Right cardiac atrium (tissue), 5 donors: ENCODE results near the gene NIT2. TPM values are rescaled to one million over a fixed set of nuclear protein-coding genes. Genes with fewer than 3 reads are reported as not detected.
A peak's percentile ranks its signal among the peaks of the same experiment; 100 is the strongest.

Experiments used
- ATAC-seq, 2 donors: fragments of 200-7000 bp; cut with Tn5 transposase; one replicate each; pipeline versions ENCODE4 v1.8.0 to v1.9.1; 2020; ENCODE audit warnings: moderate library complexity in 2 of 2, mild to moderate bottlenecking in 1 of 2
- DNase-seq, 3 donors: peaks; one replicate each; pipeline ENCODE4 v3.0.0-alpha.2; 2020
- H3K27ac ChIP-seq: one replicate; pipeline ENCODE4 v1.5.1; 2013; ENCODE audit warnings: mild to moderate bottlenecking, low read length, control low read depth, moderate library complexity
- H3K27me3 ChIP-seq: one replicate; pipeline ENCODE4 v1.6.1; 2013; ENCODE audit not compliant: control insufficient read depth, insufficient read depth
- H3K4me1 ChIP-seq: one replicate; pipeline ENCODE4 v1.6.1; 2013; ENCODE audit warnings: low read length; ENCODE audit not compliant: control insufficient read depth, insufficient read depth
- H3K4me3 ChIP-seq: one replicate; pipeline ENCODE4 v1.5.1; 2013; ENCODE audit warnings: low read length, control low read depth
- H3K9me3 ChIP-seq: one replicate; pipeline ENCODE4 v1.6.1; 2013; ENCODE audit warnings: low read length; ENCODE audit not compliant: control insufficient read depth
- WGBS: extraction: QIAGEN DNeasy Blood & Tissue Kit; methylation state at CpG from one replicate; pipeline ENCODE4 v1.1.7; 2013; 5-methylcytosine and 5-hydroxymethylcytosine counted together
- intact Hi-C, 4 donors: fragments of 100-400 bp; cut with DNase I; formaldehyde crosslinking; loops; one replicate each; pipeline versions ENCODE4 v1.11.0 to v1.14.0; 2022 to 2023
- polyA plus RNA-seq: library from polyadenylated mRNA; stranded (reverse); fragments of 200-250 nt; gene quantifications from one replicate; pipeline ENCODE4 v1.2.3, GENCODE V29; 2013
- total RNA-seq, 4 donors: library from RNA; stranded (reverse); fragmentation: NEBNext Ultra II Directional; extraction: Animal tissue kit (Norgen Biotek cat#: 25700); gene quantifications; one replicate each; pipeline ENCODE4 v1.2.1, GENCODE V29; 2021
- donor health status: healthy with polysubstance abuse.
- donor health status: DM: no; HTN: yes; CAD: no.
- donor health status: DM: no; HTN: no; CAD: no.
- donor health status: DM: no; HTN: yes; CAD: no; lungs with severe emphysema.
- donor health status: DM: yes; HTN: yes; CAD: no.

Gene NIT2
- total and polyA plus RNA-seq, 5 donors: 26.9 to 44.3 (median 32.6) TPM

DNA sequence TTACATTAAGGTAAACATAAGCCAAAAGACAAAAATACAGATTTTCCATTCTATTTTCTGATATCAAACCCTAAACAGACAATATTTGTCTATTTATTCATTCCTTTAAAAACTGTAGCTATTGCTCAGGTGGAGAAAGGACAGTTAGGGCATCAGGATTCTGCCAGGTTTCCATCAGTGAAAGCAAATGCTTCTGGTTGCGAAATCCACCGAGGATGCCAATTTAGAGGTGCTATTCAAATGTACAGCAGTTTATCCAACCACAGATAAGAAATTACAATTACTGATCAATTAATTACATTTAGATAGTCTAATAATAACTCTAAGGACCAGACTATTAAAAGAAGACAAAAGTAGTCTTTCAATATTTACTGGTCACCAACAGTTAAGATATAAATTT is 62.4 kb downstream of the NIT2 start:
- no peak overlapping the region for H3K4me3 ChIP-seq
- ATAC-seq: no peak
- WGBS: 79% methylated on average over 2 of the region's 2 CpGs
- no peak overlapping the region for H3K27ac ChIP-seq
- no peaks in the 10 kb centered on the region for H3K27me3 ChIP-seq
- DNase-seq: no peak
- intact Hi-C loops: no loop called here
- H3K9me3 ChIP-seq: no peaks in the 10 kb centered on the region
- H3K4me1 ChIP-seq: peaks cover 2% of the 10 kb centered on the region

DNA sequence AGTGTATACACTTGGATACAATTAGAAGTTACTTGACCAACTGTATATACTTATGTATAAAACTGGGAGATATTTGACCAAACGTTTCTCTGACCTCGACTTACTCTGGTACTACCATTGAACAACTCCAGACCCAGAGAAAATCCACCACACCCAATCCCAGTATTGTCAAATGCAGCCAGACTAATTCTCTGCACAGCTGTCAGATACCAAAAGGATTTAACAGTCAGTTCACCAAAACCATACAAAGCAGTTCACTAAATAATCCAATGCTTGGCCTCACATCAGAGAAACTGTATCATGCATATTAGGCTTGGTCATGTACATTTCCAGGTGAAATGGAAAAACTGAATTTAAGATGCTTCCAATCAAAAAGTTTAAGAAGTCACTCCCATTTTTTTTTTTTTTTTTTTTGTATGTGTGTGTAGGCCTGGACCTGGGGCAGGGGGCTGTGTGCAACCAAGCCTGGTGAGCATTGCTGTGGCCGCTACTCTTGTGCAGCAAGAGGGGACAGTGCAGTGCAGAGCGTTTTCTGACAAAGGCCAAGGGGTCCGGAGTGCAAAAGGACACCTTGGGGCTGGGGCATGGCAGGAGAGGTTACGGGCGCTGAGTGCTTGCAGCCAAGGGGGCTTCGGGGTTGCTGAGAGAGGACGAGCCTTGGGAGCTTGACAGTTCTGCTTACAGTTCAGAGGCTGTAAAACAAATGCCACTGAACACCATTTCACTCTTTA is 64.9 kb downstream of the NIT2 start:
- Histone ChIP-seq H3K4me1 (peaks cover 2% of the 10 kb centered on the region), H3K4me3 (peak overlapping the region; percentile 93), H3K27me3 (no peaks in the 10 kb centered on the region), H3K27ac (peak overlapping the region; percentile 80), H3K9me3 (no peaks in the 10 kb centered on the region)
- ATAC-seq: no peak
- no peak for DNase-seq
- 30% methylated on average over 9 of the region's 9 CpGs for WGBS
- intact Hi-C loops: no loop called here

DNA sequence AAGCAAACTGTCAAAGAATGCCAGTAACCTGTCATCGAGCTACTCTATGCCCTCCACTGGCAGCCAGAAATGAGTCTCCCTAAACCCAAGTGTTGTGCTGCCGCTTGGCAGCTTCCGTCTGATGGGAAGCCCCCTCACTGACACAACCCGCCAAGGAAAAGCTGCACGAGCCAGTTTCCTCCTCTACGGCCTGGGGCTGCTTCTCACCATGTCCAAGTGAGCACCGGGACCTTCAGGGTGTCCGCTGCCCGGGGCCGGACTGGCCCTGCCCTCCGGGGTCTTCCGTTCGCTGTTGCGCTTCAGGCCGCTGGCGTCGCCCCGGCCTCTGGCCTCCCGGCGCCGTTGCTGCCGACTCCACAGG is 65.8 kb downstream of the NIT2 start:
- H3K27ac ChIP-seq: peak overlapping the region; percentile 96
- H3K4me1 ChIP-seq: peaks cover 2% of the 10 kb centered on the region
- no peak for DNase-seq
- under 1% methylated on average over 22 of the region's 22 CpGs for WGBS
- no peaks in the 10 kb centered on the region for H3K9me3 ChIP-seq
- peak; percentile 13 to 38 for ATAC-seq
- peak overlapping the region; percentile 93 for H3K4me3 ChIP-seq
- H3K27me3 ChIP-seq: no peaks in the 10 kb centered on the region
- intact Hi-C loops: no loop called here

DNA sequence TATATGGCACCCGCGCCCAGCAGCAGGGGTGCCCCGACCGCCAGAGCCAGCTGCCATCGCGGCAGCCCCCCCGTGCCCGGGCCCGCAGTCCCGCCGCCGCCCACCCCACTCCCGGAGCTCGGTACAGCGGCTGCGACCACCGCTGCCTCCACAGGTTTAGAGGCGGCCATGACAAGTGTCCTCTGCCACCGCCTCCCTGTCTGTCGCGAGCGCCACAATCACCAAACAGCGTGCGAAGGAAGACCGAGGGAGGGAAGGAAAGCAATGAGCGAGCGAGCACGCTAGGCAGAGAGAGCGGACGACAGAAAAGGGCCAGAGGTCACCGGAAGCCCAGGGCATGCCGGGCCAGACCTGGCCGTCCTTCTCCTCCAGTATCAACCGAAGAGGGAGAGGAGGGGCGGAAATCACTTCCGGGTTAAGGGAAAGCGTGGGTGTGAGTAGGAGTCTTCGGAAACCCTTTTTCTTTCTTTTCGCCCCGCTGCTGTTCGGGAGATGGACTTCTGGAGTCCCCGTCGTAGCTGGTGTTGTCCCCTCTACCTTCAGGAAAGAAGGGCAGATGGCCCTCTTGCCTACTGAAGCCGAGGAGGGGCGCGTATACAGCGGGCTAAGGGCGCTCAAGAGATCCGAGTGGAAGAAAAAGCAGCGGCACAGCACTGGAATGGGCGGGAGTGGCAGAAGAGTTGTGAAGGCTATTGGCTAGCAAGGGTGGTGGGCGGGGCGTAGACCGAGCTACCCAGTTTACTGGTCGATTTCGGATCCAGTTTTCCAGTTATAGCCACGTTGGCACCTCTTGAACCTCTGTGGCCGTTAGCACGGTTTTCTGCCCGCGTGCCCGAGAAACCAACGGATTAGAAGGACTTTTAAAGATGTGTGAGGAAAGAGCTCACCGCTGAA is 66.5 kb downstream of the NIT2 start, which contains the start of the genes LNP1 and TOMM70:
Gene LNP1 (plus strand): TSS at position 760 of the 894 bp plus-strand sequence. CDS start 28,191 bp downstream, outside the sequence.
Gene TOMM70 (minus strand): TSS at position 310 of the 894 bp plus-strand sequence. CDS start 140 bp downstream, at position 170.
- H3K27ac ChIP-seq: peak within 1 kb of the TSS; percentile 96
- intact Hi-C loops: no loop called here
- DNase-seq: peak; percentile 98 to 100 (median 99)
- no peaks in the 10 kb centered on the region for H3K9me3 ChIP-seq
- peaks cover 2% of the 10 kb centered on the region for H3K4me1 ChIP-seq
- H3K4me3 ChIP-seq: peak within 1 kb of the TSS; percentile 93
- under 1% methylated on average over 64 of the region's 64 CpGs for WGBS
- H3K27me3 ChIP-seq: no peaks in the 10 kb centered on the region
- peak; percentile 98 to 99 for ATAC-seq

DNA sequence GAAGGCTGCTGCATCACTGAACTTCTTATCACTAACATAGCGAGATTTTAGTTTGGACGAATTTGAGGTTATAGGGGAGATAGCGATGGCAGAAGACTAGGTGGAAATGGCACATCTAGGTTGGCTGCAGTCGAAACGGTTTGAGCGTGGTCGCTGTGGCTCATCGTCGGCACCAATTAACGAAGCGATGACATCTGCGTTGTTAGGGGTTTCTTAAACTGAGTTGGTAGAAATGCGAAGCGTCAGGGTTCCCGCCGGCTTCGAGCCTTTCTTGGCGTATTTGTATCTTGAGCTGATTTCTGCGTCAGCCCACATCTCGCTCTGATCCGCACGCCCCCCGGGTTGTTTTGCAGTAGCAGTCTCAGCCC is 67.1 kb downstream of the NIT2 start:
- Histone ChIP-seq H3K27me3 (no peaks in the 10 kb centered on the region), H3K4me1 (peaks cover 2% of the 10 kb centered on the region), H3K4me3 (peak overlapping the region; percentile 93), H3K9me3 (no peaks in the 10 kb centered on the region), H3K27ac (peak overlapping the region; percentile 96)
- peak; percentile 3 to 20 for ATAC-seq
- under 1% methylated on average over 23 of the region's 23 CpGs for WGBS
- intact Hi-C loops: no loop called here
- DNase-seq: peak; percentile 26 to 75 (median 65)

DNA sequence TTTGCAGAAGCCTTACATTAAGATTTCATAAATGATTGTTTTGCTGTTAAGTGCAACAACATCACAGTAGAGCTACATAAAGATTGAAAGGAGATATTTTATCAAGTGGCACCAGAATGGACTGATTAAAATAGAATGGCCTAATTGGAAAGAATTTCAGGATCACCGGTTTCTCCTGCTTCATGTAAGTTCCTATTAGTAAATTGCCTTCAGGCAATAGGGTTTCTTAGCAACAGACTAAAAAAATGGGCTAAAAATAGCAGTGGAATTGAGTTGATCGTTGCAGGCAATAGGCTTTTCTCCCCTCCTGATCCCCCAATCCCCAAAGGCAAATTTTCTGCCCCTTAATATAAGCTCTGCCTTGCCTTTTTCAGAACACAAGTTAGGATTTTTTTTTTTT is 67.7 kb downstream of the NIT2 start:
- intact Hi-C loops: no loop called here
- no peak for ATAC-seq
- H3K4me3 ChIP-seq: peak overlapping the region; percentile 93
- no peaks in the 10 kb centered on the region for H3K27me3 ChIP-seq
- H3K4me1 ChIP-seq: peaks cover 2% of the 10 kb centered on the region
- H3K9me3 ChIP-seq: no peaks in the 10 kb centered on the region
- WGBS: 1% methylated on average over 2 of the region's 2 CpGs
- no peak overlapping the region for H3K27ac ChIP-seq
- no peak for DNase-seq

DNA sequence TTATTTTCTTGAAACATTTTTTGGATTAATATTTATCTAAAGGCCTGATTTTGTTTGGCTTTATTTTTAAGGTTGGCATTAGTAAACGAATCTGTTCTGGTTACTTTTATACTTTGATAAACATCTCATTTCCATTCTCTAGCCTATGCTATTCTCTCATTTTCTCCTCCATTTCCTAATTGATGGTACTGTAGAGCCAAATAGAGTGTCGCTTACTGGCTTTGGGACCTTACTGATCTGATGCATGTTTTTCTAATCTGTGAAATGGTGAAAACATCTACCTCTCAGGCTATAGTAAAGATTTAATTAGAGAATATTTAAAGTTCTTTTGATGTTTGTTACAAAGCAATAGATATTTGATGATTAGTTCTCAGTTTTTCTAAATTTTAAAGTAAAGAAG is 68.3 kb downstream of the NIT2 start:
- Histone ChIP-seq H3K27ac (no peak overlapping the region), H3K9me3 (no peaks in the 10 kb centered on the region), H3K27me3 (no peaks in the 10 kb centered on the region), H3K4me3 (peak overlapping the region; percentile 93), H3K4me1 (peaks cover 2% of the 10 kb centered on the region)
- WGBS: 24% methylated on average over 2 of the region's 2 CpGs
- intact Hi-C loops: no loop called here
- DNase-seq (no peak), ATAC-seq (no peak)

DNA sequence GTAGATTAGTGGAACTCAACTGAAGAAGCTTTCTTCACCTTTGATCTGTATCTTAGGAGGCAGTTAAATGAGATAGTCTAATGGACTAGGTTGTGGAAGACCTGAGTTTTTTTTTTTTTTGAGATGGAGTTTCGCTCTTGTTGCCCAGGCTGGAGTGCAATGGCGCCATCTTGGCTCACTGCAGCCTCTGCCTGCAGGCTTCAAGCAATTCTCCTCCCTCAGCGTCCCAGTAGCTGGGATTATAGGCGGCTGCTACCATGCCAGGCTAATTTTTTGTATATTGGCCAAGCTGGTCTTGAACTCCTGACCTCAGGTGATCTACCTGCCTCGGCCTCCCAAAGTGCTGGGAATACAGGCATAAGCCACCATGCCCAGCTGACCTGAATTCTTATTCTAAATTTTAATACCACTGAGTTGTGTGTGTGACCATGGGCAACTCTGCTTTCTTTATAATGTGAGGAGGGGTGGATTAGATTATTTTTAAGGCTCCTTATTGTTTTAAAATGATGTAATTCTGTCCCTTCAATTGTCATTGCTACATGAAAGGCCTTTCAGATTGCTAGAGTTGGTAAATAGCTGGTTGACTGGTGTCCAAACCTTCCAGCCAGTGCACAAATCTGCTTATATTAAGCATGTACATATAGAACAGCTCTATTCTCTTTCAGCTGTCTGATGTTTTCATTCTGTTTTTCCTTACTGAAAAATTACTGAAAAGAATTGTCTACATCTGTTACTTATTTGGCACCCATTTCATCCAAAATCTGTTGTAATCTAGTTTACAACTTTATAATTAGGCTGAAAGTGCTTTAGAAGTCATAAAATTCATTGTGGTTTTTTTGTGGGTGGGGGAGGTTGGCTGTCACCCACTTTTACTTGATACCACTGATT is 69.0 kb downstream of the NIT2 start:
- peak overlapping the region; percentile 36 for H3K4me3 ChIP-seq
- intact Hi-C loops: no loop called here

DNA sequence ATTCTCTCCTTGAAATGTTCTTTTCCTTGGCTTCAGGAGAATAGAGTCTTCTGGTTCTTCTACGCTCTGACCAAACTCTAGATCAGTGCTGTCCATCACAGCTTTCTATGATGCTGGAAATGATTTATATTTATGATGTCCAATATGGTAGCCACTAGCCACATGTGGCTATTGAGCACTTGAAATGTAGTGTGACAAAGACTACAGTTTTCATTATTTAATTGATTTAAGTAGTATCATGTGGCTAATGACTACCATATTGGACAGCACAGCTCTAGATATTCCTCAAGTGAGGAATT is 69.6 kb downstream of the NIT2 start:
- WGBS: 83% methylated on average over 1 of the region's 1 CpG
- intact Hi-C loops: no loop called here

More for the DNA sequence above, 69.0 kb downstream of the NIT2 start:
- DNase-seq: peak in 1 of 3 donors; percentile 51
- no peaks in the 10 kb centered on the region for H3K27me3 ChIP-seq
- no peaks in the 10 kb centered on the region for H3K9me3 ChIP-seq
- no peak for ATAC-seq
- H3K4me1 ChIP-seq: peaks cover 2% of the 10 kb centered on the region
- 44% methylated on average over 5 of the region's 5 CpGs for WGBS
- H3K27ac ChIP-seq: peak overlapping the region; percentile 19

DNA sequence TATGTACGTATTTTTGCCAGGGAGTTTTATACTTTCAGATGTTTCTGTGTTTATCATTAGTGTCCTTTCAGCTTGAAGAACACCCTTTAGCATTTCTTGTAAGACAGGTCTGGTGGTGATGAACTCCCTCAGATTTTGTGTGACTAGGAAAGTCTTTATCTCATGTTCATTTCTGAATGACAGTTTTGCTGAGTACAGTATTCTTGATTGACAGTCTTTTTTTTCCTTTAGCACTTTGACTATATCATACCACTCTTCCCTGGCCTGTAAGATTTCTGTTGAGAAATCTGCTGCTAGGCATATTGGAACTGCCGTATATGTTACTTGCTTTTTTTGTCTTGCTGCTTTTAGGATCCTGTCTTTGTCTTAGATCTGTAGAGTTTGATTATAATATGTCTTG is 72.6 kb downstream of the NIT2 start:
- 97% methylated on average over 2 of the region's 2 CpGs for WGBS
- intact Hi-C loops: no loop called here
- Histone ChIP-seq H3K9me3 (no peaks in the 10 kb centered on the region), H3K27me3 (no peaks in the 10 kb centered on the region), H3K4me1 (no peaks in the 10 kb centered on the region), H3K27ac (no peak overlapping the region), H3K4me3 (no peak overlapping the region)
- ATAC-seq (no peak), DNase-seq (no peak)

More for the DNA sequence above, 69.6 kb downstream of the NIT2 start:
- H3K4me3 ChIP-seq: no peak overlapping the region
- H3K4me1 ChIP-seq: peaks cover 2% of the 10 kb centered on the region
- DNase-seq: no peak
- no peak for ATAC-seq
- no peak overlapping the region for H3K27ac ChIP-seq
- no peaks in the 10 kb centered on the region for H3K27me3 ChIP-seq
- H3K9me3 ChIP-seq: no peaks in the 10 kb centered on the region
